ENCODE results near the gene CCDC3.
"Not testable (repeated sequence)": the region's sequence is repeated elsewhere in the genome, so short reads cannot be mapped to it uniquely, and the experiment has no call there.

Gene CCDC3

GRCh38 chr10:13001041-13001886, at the start of gene CCDC3:
Gene CCDC3, minus strand, starts transcription at chr10:13001713. Its CDS starts 143 bp downstream, at chr10:13001570.
- DNase-seq, result no peak

GRCh38 chr10:13051126-13051694, 49.7 kb upstream of the CCDC3 start:
- DNase-seq, result no peak

- no peak for DNase-seq
Observed at GRCh38 chr10:13049774-13050420, 48.4 kb upstream of the CCDC3 start.

GRCh38 chr10:13048762-13049161, 47.2 kb upstream of the CCDC3 start:
- DNase-seq, result no peak

GRCh38 chr10:13047529-13048206, 46.2 kb upstream of the CCDC3 start:
- no peak for DNase-seq

- DNase-seq, result no peak
Observed at GRCh38 chr10:13046851-13047528, 45.5 kb upstream of the CCDC3 start.

- DNase-seq, result no peak
Observed at GRCh38 chr10:13043520-13043919, 42.0 kb upstream of the CCDC3 start.

GRCh38 chr10:13039761-13040160, 38.2 kb upstream of the CCDC3 start:
- DNase-seq, result no peak

GRCh38 chr10:13038391-13038790, 36.9 kb upstream of the CCDC3 start:
- DNase-seq, result no peak

GRCh38 chr10:13037832-13038231, 36.3 kb upstream of the CCDC3 start:
- no peak for DNase-seq

GRCh38 chr10:13036841-13037240, 35.3 kb upstream of the CCDC3 start:
- DNase-seq, result no peak

GRCh38 chr10:13035731-13036130, 34.2 kb upstream of the CCDC3 start:
- DNase-seq, result not testable (repeated sequence)

GRCh38 chr10:13026873-13027272, 25.4 kb upstream of the CCDC3 start:
- no peak for DNase-seq

GRCh38 chr10:13023754-13024153, 22.2 kb upstream of the CCDC3 start:
- DNase-seq, result no peak

GRCh38 chr10:13019280-13019679, 17.8 kb upstream of the CCDC3 start:
- DNase-seq, result no peak

- DNase-seq, result peak; percentile 40
Observed at GRCh38 chr10:13018171-13018570, 16.7 kb upstream of the CCDC3 start.

GRCh38 chr10:13016886-13017285, 15.4 kb upstream of the CCDC3 start:
- DNase-seq, result no peak

GRCh38 chr10:13016426-13016825, 14.9 kb upstream of the CCDC3 start:
- no peak for DNase-seq

GRCh38 chr10:13006037-13006436, 4.5 kb upstream of the CCDC3 start:
- no peak for DNase-seq

- DNase-seq, result no peak
Observed at GRCh38 chr10:13003759-13004158, 2.2 kb upstream of the CCDC3 start.

- DNase-seq, result peak; percentile 30
Observed at GRCh38 chr10:13003004-13003403, 1.5 kb upstream of the CCDC3 start.

GRCh38 chr10:13001887-13002212, 337 bp upstream of the CCDC3 start:
- DNase-seq, result no peak

- DNase-seq, result no peak
Observed at GRCh38 chr10:13000431-13000830, 1.1 kb downstream of the CCDC3 start.
